ENCODE data around the gene SLC2A4RG.

GRCh38 chr20:63706027-63706695 is 33.4 kb upstream of the SLC2A4RG start:
- TF ChIP-seq, protein P1, sequence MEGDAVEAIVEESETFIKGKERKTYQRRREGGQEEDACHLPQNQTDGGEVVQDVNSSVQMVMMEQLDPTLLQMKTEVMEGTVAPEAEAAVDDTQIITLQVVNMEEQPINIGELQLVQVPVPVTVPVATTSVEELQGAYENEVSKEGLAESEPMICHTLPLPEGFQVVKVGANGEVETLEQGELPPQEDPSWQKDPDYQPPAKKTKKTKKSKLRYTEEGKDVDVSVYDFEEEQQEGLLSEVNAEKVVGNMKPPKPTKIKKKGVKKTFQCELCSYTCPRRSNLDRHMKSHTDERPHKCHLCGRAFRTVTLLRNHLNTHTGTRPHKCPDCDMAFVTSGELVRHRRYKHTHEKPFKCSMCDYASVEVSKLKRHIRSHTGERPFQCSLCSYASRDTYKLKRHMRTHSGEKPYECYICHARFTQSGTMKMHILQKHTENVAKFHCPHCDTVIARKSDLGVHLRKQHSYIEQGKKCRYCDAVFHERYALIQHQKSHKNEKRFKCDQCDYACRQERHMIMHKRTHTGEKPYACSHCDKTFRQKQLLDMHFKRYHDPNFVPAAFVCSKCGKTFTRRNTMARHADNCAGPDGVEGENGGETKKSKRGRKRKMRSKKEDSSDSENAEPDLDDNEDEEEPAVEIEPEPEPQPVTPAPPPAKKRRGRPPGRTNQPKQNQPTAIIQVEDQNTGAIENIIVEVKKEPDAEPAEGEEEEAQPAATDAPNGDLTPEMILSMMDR (IDR thresholded peaks at IDR 0.05), result no peak
- TF ChIP-seq POLR2A (IDR thresholded peaks at IDR 0.05), result no peak

Data from adrenal gland (tissue), 5 donors.